HG02571 (cell line): ENCODE results near the gene AFG3L2.
"Not testable (repeated sequence)": the region's sequence is repeated elsewhere in the genome, so short reads cannot be mapped to it uniquely, and the experiment has no call there.

Source experiments
- ATAC-seq: cut with Tn5 transposase; IDR thresholded peaks from one replicate; pipeline ENCODE4 v1.9.1; 2021; ENCODE audit warnings: mild to moderate bottlenecking, moderate library complexity; ENCODE audit not compliant: unreplicated experiment

AFG3L2 gene

GRCh38 chr18:12376754-12377555 lies at the start of gene AFG3L2:
AFG3L2 (minus strand) TSS chr18:12377227; CDS start chr18:12377082, 145 bp downstream.
- ATAC-seq: peak; percentile 82

- no peak for ATAC-seq
Measured at GRCh38 chr18:12424252-12424651, 47.2 kb upstream of the AFG3L2 start.

GRCh38 chr18:12423820-12424219 lies 46.8 kb upstream of the AFG3L2 start:
- no peak for ATAC-seq

GRCh38 chr18:12423393-12423792 lies 46.4 kb upstream of the AFG3L2 start:
- no peak for ATAC-seq

- no peak for ATAC-seq
Measured at GRCh38 chr18:12422936-12423335, 45.9 kb upstream of the AFG3L2 start.

GRCh38 chr18:12421732-12422131 lies 44.7 kb upstream of the AFG3L2 start:
- ATAC-seq: no peak

GRCh38 chr18:12420821-12421421 lies 43.9 kb upstream of the AFG3L2 start:
- ATAC-seq: no peak

- ATAC-seq: no peak
Measured at GRCh38 chr18:12417687-12418086, 40.7 kb upstream of the AFG3L2 start.

- ATAC-seq: no peak
Measured at GRCh38 chr18:12416098-12416729, 39.2 kb upstream of the AFG3L2 start.

GRCh38 chr18:12411456-12411855 lies 34.4 kb upstream of the AFG3L2 start:
- ATAC-seq: no peak

GRCh38 chr18:12410747-12411146 lies 33.7 kb upstream of the AFG3L2 start:
- ATAC-seq: not testable (repeated sequence)

- no peak for ATAC-seq
Measured at GRCh38 chr18:12410081-12410481, 33.1 kb upstream of the AFG3L2 start.

- no peak for ATAC-seq
Measured at GRCh38 chr18:12409469-12409868, 32.4 kb upstream of the AFG3L2 start.

GRCh38 chr18:12408247-12408869 lies 31.3 kb upstream of the AFG3L2 start:
- ATAC-seq: no peak

- no peak for ATAC-seq
Measured at GRCh38 chr18:12406371-12407111, 29.5 kb upstream of the AFG3L2 start.

GRCh38 chr18:12405066-12405465 lies 28.0 kb upstream of the AFG3L2 start:
- ATAC-seq: no peak

- ATAC-seq: no peak
Measured at GRCh38 chr18:12403601-12404506, 26.8 kb upstream of the AFG3L2 start.

GRCh38 chr18:12401881-12402280 lies 24.9 kb upstream of the AFG3L2 start:
- no peak for ATAC-seq

GRCh38 chr18:12399231-12399630 lies 22.2 kb upstream of the AFG3L2 start:
- no peak for ATAC-seq

- ATAC-seq: no peak
Measured at GRCh38 chr18:12398625-12399024, 21.6 kb upstream of the AFG3L2 start.
